ENCODE results near the gene ZNF350.
"Not testable (repeated sequence)": the region's sequence is repeated elsewhere in the genome, so short reads cannot be mapped to it uniquely, and the experiment has no call there.

The ZNF350 gene

DNA sequence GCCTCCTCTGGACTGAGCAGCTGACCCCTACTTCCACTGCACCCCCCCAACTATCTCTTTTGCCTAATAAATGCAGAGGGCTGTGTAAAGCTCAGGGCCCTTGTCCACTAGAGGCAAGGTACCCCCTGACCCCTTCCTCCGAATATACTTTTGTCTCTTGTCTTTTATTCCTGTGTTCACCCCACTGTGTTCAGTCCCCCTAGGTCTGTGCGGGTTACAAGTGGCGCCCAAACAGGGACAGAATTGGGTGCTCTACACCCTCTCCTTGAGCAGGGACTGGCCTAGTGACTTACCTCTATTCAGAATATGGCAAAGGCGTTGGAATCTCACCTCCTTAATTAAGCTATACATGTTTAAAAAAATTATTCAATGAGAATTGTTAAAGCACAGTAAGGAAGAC is 15.0 kb downstream of the ZNF350 start:
- WGBS = 91% methylated on average over 4 of the region's 4 CpGs
- H3K9me3 ChIP-seq (ENCODE audit: insufficient read depth, low read depth, low read length) = peaks cover 86% of the 10 kb centered on the region
- peaks cover 83% of the 10 kb centered on the region for H3K36me3 ChIP-seq (ENCODE audit: insufficient read depth, low read length)
- no peak overlapping the region for H3K4me3 ChIP-seq (ENCODE audit: low read length)
- H3K4me1 ChIP-seq (ENCODE audit: insufficient read depth, low read length) = no peaks in the 10 kb centered on the region
- H3K27ac ChIP-seq (ENCODE audit: low read depth, low read length) = no peak overlapping the region
- no peaks in the 10 kb centered on the region for H3K27me3 ChIP-seq (ENCODE audit: insufficient read depth, low read length)
- no peak overlapping the region for H3K9ac ChIP-seq (ENCODE audit: low read depth, low read length)

DNA sequence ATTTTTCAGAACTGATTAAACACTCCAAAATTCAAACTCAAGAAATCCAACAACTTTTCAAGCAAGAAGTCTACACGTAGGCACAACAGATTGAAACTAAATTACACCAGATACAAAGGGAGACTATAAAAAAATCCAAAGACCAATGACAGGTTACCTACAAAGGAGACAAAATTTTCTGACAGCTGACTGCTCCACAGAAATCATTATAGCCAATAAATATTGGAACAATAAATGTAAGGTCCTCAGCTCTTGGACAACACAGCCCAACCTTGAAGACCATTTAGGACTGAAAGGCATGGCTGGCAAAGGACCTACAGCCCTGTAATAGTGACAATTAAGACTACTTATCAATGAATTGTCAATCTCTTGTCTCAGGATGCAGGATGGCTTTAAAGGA is 15.9 kb downstream of the ZNF350 start:
- Histone ChIP-seq H3K9ac (ENCODE audit: low read depth, low read length) (no peak overlapping the region), H3K9me3 (ENCODE audit: insufficient read depth, low read depth, low read length) (peaks cover 95% of the 10 kb centered on the region), H3K4me3 (ENCODE audit: low read length) (no peak overlapping the region), H3K36me3 (ENCODE audit: insufficient read depth, low read length) (peaks cover 92% of the 10 kb centered on the region), H3K4me1 (ENCODE audit: insufficient read depth, low read length) (no peaks in the 10 kb centered on the region), H3K27ac (ENCODE audit: low read depth, low read length) (no peak overlapping the region), H3K27me3 (ENCODE audit: insufficient read depth, low read length) (no peaks in the 10 kb centered on the region)
- 92% methylated on average over 1 of the region's 1 CpG for WGBS

DNA sequence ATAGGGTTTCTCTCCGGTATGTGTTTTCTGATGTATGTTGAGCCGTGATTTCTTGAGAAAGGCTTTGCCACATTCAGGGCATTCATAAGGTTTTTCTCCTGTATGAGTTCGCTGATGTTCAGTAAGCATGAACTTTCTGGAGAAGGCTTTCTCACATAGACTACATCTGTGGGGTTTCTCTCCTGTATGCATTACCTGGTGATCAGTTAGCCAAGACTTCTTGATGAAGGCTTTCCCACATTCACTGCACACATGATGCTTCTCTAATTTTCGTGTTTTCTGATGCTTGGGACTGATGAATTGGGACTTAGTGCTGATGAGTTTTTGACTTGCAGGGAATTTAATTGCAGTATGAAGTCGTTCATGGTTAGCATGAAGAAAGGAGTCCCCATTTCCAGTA is 21.1 kb downstream of the ZNF350 start:
- H3K27ac ChIP-seq (ENCODE audit: low read depth, low read length) = no peak overlapping the region
- peaks cover 61% of the 10 kb centered on the region for H3K9me3 ChIP-seq (ENCODE audit: insufficient read depth, low read depth, low read length)
- no peaks in the 10 kb centered on the region for H3K4me1 ChIP-seq (ENCODE audit: insufficient read depth, low read length)
- H3K4me3 ChIP-seq (ENCODE audit: low read length) = no peak overlapping the region
- H3K36me3 ChIP-seq (ENCODE audit: insufficient read depth, low read length) = peaks cover 77% of the 10 kb centered on the region
- no peaks in the 10 kb centered on the region for H3K27me3 ChIP-seq (ENCODE audit: insufficient read depth, low read length)
- WGBS = 93% methylated on average over 5 of the region's 5 CpGs
- no peak overlapping the region for H3K9ac ChIP-seq (ENCODE audit: low read depth, low read length)

DNA sequence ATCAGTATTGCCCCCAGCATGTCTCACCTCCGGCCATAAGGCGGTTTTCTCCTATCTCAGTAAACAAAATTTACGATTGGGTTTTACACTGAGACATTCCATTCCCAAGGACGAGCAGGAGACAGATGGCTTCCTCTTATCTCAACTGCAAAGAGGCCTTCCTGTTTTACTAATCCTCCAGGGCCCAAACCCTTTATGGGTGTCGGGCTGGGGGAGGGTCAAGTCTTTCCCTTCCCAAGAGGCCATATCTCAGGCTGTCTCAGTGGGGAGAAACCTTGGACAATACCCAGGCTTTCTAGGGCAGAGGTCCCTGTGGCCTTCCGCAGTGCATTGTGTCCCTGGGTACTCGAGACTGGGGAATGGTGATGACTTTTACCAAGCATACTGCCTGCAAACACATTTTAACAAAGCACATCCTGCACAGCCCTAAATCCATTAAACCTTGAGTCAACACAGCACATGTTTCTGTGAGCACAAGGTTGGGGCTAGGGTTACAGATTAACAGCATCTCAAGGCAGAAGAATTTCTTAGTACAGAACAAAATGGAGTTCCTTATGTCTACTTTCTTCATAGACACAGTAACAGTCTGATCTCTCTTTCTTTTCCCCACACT is 25.9 kb downstream of the ZNF350 start:
- not testable (repeated sequence) for H3K4me1 ChIP-seq (ENCODE audit: insufficient read depth, low read length); H3K4me3 ChIP-seq (ENCODE audit: low read length); H3K27me3 ChIP-seq (ENCODE audit: insufficient read depth, low read length); H3K9ac ChIP-seq (ENCODE audit: low read depth, low read length)
- H3K9me3 ChIP-seq (ENCODE audit: insufficient read depth, low read depth, low read length) = peaks cover 16% of the 10 kb centered on the region
- peaks cover 31% of the 10 kb centered on the region for H3K36me3 ChIP-seq (ENCODE audit: insufficient read depth, low read length)
- H3K27ac ChIP-seq (ENCODE audit: low read depth, low read length) = peak overlapping the region; percentile 45; the same call in 1 of the 2 replicates
- WGBS = 84% methylated on average over 7 of the region's 7 CpGs

DNA sequence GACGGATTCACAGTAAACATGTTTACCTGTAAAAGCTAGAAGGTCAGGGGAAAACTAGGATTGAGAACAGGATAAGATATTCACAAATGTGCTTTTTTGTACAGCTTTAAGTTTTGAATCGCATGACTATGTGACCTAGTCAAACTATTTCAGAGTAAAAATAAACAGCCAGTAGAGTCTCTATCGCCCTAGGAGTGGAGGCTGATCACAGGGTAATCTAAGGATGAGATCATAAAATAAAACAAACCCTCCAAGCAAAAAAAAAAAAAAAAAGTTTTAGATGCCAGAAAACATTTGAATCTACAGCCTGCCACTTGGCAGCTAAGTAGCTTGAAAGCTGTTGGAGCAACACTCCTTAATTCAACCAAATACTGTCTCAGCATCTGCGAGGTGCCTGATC is 26.8 kb downstream of the ZNF350 start:
- no peaks in the 10 kb centered on the region for H3K4me1 ChIP-seq (ENCODE audit: insufficient read depth, low read length)
- peaks cover 12% of the 10 kb centered on the region for H3K9me3 ChIP-seq (ENCODE audit: insufficient read depth, low read depth, low read length)
- peaks cover 21% of the 10 kb centered on the region for H3K36me3 ChIP-seq (ENCODE audit: insufficient read depth, low read length)

DNA sequence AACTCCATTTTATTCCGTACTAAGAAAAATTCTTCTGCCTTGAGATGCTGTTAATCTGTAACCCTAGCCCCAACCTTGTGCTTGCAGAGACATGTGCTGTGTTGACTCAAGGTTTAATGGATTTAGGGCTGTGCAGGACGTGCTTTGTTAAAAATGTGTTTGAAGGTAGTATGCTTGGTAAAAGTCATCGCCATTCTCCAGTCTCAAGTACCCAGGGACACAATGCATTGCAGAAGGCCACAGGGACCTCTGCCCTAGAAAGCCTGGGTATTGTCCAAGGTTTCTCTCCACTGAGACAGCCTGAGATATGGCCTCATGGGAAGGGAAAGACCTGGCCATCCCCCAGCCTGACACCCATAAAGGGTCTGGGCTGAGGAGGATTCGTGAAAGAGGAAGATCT is 28.8 kb downstream of the ZNF350 start:
- H3K9ac ChIP-seq (ENCODE audit: low read depth, low read length); H3K4me1 ChIP-seq (ENCODE audit: insufficient read depth, low read length); H3K4me3 ChIP-seq (ENCODE audit: low read length); H3K27ac ChIP-seq (ENCODE audit: low read depth, low read length); H3K36me3 ChIP-seq (ENCODE audit: insufficient read depth, low read length); H3K27me3 ChIP-seq (ENCODE audit: insufficient read depth, low read length): not testable (repeated sequence)
- WGBS = 96% methylated on average over 4 of the region's 4 CpGs
- H3K9me3 ChIP-seq (ENCODE audit: insufficient read depth, low read depth, low read length) = peaks cover 10% of the 10 kb centered on the region; the same call in 1 of the 2 replicates

More for the DNA sequence above, 26.8 kb downstream of the ZNF350 start:
- 97% methylated on average over 3 of the region's 4 CpGs for WGBS
- Histone ChIP-seq H3K27me3 (ENCODE audit: insufficient read depth, low read length) (no peaks in the 10 kb centered on the region), H3K9ac (ENCODE audit: low read depth, low read length) (no peak overlapping the region), H3K27ac (ENCODE audit: low read depth, low read length) (no peak overlapping the region; the same call in 1 of the 2 replicates), H3K4me3 (ENCODE audit: low read length) (no peak overlapping the region)

DNA sequence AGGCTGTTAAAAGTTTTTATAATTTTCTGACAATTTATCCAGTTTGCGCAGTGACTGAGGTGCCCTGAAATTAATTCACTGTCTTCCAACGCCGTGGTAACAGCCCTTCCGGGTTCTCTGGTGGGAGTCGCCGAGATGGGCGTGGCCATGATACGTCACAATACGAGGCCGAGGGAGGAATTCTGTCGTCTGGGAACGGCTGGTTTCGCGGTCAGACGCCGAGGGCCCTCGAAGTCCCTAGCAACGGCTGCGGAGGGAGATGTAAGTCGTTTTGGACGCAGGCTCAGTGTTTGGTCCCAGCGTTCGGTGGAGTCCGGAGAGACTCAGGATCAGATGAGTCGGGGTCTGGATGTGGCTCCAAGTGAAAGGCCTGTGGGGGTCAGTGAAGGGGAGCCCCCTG is 37.7 kb downstream of the ZNF350 start:
- Histone ChIP-seq H3K4me3 (ENCODE audit: low read length) (no peak overlapping the region), H3K27ac (ENCODE audit: low read depth, low read length) (no peak overlapping the region), H3K36me3 (ENCODE audit: insufficient read depth, low read length) (peaks cover 29% of the 10 kb centered on the region), H3K9me3 (ENCODE audit: insufficient read depth, low read depth, low read length) (peaks cover 80% of the 10 kb centered on the region), H3K4me1 (ENCODE audit: insufficient read depth, low read length) (no peaks in the 10 kb centered on the region), H3K9ac (ENCODE audit: low read depth, low read length) (no peak overlapping the region), H3K27me3 (ENCODE audit: insufficient read depth, low read length) (no peaks in the 10 kb centered on the region)
- 96% methylated on average over 25 of the region's 25 CpGs for WGBS

DNA sequence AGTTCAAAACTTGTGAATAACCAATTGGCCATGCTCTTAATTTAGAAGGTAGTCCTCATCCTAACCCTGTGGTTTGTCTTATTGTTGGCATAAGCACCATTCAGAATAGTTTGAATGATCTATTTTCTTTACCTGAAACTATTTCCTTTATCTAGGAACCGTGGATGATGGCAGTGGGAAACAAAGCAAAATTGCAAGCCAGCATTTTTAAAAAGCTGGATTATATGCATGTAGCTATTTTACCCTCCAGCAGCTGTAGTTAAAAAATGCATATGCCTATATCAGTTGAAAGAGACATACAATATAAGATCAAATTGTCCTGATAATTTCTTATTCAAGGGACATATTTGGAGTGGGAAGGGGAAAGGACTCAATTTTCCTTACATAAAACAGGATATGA is 40.0 kb downstream of the ZNF350 start:
- Histone ChIP-seq H3K4me1 (ENCODE audit: insufficient read depth, low read length) (no peaks in the 10 kb centered on the region), H3K27ac (ENCODE audit: low read depth, low read length) (no peak overlapping the region), H3K36me3 (ENCODE audit: insufficient read depth, low read length) (peaks cover 53% of the 10 kb centered on the region), H3K4me3 (ENCODE audit: low read length) (0 out of 2 replicates have a peak overlapping the region, but pooled peaks have one; percentile 28), H3K9me3 (ENCODE audit: insufficient read depth, low read depth, low read length) (peaks cover 95% of the 10 kb centered on the region), H3K9ac (ENCODE audit: low read depth, low read length) (no peak overlapping the region), H3K27me3 (ENCODE audit: insufficient read depth, low read length) (no peaks in the 10 kb centered on the region)
- 100% methylated on average over 1 of the region's 1 CpG for WGBS

DNA sequence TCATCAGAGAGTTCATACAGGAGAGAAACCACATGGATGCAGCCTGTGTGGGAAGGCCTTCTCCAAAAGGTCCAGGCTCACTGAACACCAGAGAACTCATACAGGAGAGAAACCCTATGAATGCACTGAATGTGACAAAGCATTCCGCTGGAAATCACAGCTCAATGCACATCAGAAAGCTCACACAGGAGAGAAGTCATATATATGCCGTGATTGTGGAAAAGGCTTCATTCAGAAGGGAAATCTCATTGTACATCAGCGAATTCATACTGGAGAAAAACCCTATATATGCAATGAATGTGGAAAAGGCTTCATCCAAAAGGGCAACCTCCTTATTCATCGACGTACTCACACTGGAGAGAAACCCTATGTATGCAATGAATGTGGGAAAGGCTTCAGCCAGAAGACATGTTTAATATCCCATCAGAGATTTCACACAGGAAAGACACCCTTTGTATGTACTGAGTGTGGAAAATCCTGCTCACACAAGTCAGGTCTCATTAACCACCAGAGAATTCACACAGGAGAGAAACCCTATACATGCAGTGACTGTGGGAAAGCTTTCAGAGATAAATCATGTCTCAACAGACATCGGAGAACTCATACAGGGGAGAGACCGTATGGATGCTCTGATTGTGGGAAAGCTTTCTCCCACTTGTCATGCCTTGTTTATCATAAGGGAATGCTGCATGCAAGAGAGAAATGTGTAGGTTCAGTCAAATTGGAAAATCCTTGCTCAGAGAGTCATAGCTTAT is 41.7 kb downstream of the ZNF350 start:
- Histone ChIP-seq H3K27me3 (ENCODE audit: insufficient read depth, low read length) (no peaks in the 10 kb centered on the region), H3K27ac (ENCODE audit: low read depth, low read length) (no peak overlapping the region), H3K4me1 (ENCODE audit: insufficient read depth, low read length) (no peaks in the 10 kb centered on the region), H3K36me3 (ENCODE audit: insufficient read depth, low read length) (peaks cover 69% of the 10 kb centered on the region), H3K9ac (ENCODE audit: low read depth, low read length) (no peak overlapping the region), H3K9me3 (ENCODE audit: insufficient read depth, low read depth, low read length) (peaks cover 100% of the 10 kb centered on the region), H3K4me3 (ENCODE audit: low read length) (no peak overlapping the region)
- WGBS = 98% methylated on average over 6 of the region's 7 CpGs

DNA sequence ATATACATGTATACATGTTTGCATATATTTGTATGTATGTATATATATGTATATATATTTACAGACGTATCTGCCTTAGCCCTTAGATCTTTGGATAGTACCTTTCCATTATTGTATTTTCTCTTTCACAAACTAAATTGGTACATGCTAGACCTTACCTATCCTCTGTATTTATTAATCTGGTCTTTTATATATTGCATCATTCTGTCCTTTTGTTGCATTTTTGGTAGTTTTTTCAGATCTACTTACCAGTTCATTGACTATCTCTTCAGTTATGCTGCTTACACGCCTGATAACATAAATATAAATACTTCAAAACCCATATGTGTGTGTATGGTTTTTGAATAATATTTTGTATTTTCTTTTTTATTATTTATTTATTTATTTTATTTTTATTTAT is 47.7 kb downstream of the ZNF350 start:
- H3K4me1 ChIP-seq (ENCODE audit: insufficient read depth, low read length) = no peaks in the 10 kb centered on the region
- H3K4me3 ChIP-seq (ENCODE audit: low read length) = no peak overlapping the region
- no CpG with 5 or more reads among the region's 2 CpGs for WGBS
- H3K9ac ChIP-seq (ENCODE audit: low read depth, low read length) = no peak overlapping the region
- H3K36me3 ChIP-seq (ENCODE audit: insufficient read depth, low read length) = peaks cover 100% of the 10 kb centered on the region
- H3K9me3 ChIP-seq (ENCODE audit: insufficient read depth, low read depth, low read length) = peaks cover 51% of the 10 kb centered on the region
- H3K27me3 ChIP-seq (ENCODE audit: insufficient read depth, low read length) = no peaks in the 10 kb centered on the region
- H3K27ac ChIP-seq (ENCODE audit: low read depth, low read length) = no peak overlapping the region

DNA sequence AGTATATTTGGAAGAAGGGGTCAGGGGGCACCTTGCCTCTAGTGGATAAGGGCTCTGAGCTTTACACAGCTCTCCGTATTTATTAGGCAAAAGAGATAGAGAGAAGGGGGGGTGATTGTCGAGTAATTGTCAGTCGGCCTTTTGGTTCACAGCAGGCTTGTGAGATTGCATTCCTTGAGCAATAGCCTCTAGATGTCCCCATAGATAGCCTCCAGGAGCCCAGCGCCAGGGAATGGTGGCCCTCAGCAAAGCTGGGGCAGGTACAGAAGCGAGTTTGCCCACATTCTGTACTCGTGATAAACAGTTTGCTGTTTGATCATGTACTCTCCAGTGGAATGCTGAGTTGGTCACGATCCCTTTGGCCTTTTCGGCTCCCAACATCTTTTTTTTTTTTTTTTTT is 54.7 kb downstream of the ZNF350 start:
- H3K9ac ChIP-seq (ENCODE audit: low read depth, low read length) = no peak overlapping the region
- no peak overlapping the region for H3K27ac ChIP-seq (ENCODE audit: low read depth, low read length)
- H3K9me3 ChIP-seq (ENCODE audit: insufficient read depth, low read depth, low read length) = peaks cover 2% of the 10 kb centered on the region; the same call in 1 of the 2 replicates
- no peak overlapping the region for H3K4me3 ChIP-seq (ENCODE audit: low read length)
- H3K4me1 ChIP-seq (ENCODE audit: insufficient read depth, low read length) = no peaks in the 10 kb centered on the region; the same call in 1 of the 2 replicates
- peaks cover 84% of the 10 kb centered on the region for H3K36me3 ChIP-seq (ENCODE audit: insufficient read depth, low read length)
- no peaks in the 10 kb centered on the region for H3K27me3 ChIP-seq (ENCODE audit: insufficient read depth, low read length)
- 94% methylated on average over 8 of the region's 8 CpGs for WGBS

Measured in HUES64 (cell line).